Thyroid gland (tissue), 4 donors: ENCODE measurements around the gene HSPA1A. TPM values are rescaled to one million over a fixed set of nuclear protein-coding genes. Genes with fewer than 3 reads are reported as not detected.
"Not testable (repeated sequence)": the region's sequence is repeated elsewhere in the genome, so short reads cannot be mapped to it uniquely, and the experiment has no call there.

Experiments
- DNase-seq, 2 donors: peaks; one replicate each; pipeline ENCODE4 v3.0.0-alpha.2; 2019
- H3K27ac ChIP-seq, 3 donors: fragments of 200-600 bp; sonication (generic); 1 replicate in 2 of 3; 2 replicates in 1 of 3; pipeline ENCODE4 v1.5.1; 2016 to 2019; ENCODE audit warnings: mild to moderate bottlenecking in 1 of 3, moderate library complexity in 1 of 3
- H3K27me3 ChIP-seq: fragments of 200-600 bp; sonication (generic); one replicate; pipeline ENCODE4 v1.5.1; 2019
- H3K36me3 ChIP-seq, 2 donors: fragments of 200-600 bp; sonication (generic); one replicate each; pipeline ENCODE4 v1.5.1; 2016 to 2019
- H3K4me1 ChIP-seq, 2 donors: fragments of 200-600 bp; sonication (generic); one replicate each; pipeline ENCODE4 v1.5.1; 2017 to 2019
- H3K4me3 ChIP-seq, 3 donors: fragments of 200-600 bp; sonication (generic); replicated peaks in 1 of 3; 1 replicate in 2 of 3; 2 replicates in 1 of 3; pipeline ENCODE4 v1.5.1; 2016; ENCODE audit warnings: mild to moderate bottlenecking in 1 of 3
- H3K9me3 ChIP-seq: fragments of 200-600 bp; sonication (generic); one replicate; pipeline ENCODE4 v1.5.1; 2017
- POLR2A ChIP-seq, 2 donors: fragments of 450-650 bp; IDR thresholded peaks; one replicate each; pipeline ENCODE4 v1.6.1; 2017; ENCODE audit warnings: antibody characterized with exemption in 2 of 2, mild to moderate bottlenecking in 2 of 2, moderate library complexity in 1 of 2
- WGBS, 2 donors: methylation state at CpG; one replicate each; pipeline ENCODE4 v1.1.5; 2017; 5-methylcytosine and 5-hydroxymethylcytosine counted together
- intact Hi-C: fragments of 100-400 bp; cut with DNase I; formaldehyde crosslinking; loops from one replicate; pipeline ENCODE4 v1.15.1; 2023
- total RNA-seq, 4 donors: library from RNA; depleted of rRNA; stranded (reverse); fragments of >200 nt; gene quantifications; one replicate each; pipeline ENCODE4 v1.2.3, GENCODE V29; 2016
- TF ChIP-seq, protein P1 (sequence below), 6 experiments: fragments of 200-600 bp in 3 of 6; fragments of 450-650 bp in 3 of 6; sonication (generic) in 3 of 6; IDR thresholded peaks; one replicate each; pipeline ENCODE4 v1.5.1; 2016 to 2019; ENCODE audit warnings: antibody characterized with exemption in 6 of 6, mild to moderate bottlenecking in 2 of 6, inconsistent platforms in 1 of 6, moderate library complexity in 1 of 6

The HSPA1A gene
- total RNA-seq, 4 donors from 2014 or later: 148 to 320 (median 190) TPM

DNA sequence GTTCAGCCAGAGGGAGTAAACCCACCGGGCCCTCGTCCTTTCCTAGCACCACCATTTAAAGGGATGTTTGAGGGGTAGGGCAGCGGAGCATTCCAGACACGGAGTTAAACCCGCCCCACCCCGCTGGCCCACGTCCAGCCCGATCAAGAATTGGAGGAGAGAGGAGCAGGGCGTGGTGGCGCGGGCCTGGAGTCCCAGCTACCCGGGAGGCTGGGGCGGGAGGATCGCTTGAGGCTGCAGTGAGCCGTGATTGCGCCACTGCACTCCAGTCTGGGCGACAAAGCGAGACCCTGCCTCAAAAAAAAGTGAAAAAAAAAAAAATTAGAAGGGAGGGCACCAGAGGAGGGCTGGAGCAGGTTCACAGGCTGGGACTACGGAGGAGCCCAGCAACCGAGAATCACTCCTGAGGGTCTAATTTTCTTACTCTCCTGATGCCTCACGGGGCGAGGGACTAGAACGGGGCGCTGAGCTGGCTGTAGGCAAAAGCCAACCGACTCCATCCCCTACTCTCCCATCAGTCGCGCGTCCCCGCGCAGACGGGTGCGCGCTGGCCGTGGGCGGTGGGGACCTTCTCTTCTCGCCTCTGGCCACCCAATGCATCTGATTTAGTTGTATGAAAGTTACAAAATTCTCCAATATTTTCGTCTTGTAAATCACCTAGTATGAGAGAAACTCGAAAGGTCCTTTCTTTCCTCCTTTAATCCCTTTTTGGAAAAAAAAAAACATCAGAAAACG, 6.1 kb downstream of the HSPA1A start:
- 7% methylated on average over 39 of the region's 39 CpGs for WGBS, 2 donors
- no peaks in the 10 kb centered on the region for H3K27me3 ChIP-seq
- peaks cover 56 to 76% of the 10 kb centered on the region in 2 donors for H3K4me1 ChIP-seq
- TF ChIP-seq POLR2A (IDR thresholded peaks at IDR 0.05): no peak
- TF ChIP-seq, protein P1, sequence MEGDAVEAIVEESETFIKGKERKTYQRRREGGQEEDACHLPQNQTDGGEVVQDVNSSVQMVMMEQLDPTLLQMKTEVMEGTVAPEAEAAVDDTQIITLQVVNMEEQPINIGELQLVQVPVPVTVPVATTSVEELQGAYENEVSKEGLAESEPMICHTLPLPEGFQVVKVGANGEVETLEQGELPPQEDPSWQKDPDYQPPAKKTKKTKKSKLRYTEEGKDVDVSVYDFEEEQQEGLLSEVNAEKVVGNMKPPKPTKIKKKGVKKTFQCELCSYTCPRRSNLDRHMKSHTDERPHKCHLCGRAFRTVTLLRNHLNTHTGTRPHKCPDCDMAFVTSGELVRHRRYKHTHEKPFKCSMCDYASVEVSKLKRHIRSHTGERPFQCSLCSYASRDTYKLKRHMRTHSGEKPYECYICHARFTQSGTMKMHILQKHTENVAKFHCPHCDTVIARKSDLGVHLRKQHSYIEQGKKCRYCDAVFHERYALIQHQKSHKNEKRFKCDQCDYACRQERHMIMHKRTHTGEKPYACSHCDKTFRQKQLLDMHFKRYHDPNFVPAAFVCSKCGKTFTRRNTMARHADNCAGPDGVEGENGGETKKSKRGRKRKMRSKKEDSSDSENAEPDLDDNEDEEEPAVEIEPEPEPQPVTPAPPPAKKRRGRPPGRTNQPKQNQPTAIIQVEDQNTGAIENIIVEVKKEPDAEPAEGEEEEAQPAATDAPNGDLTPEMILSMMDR (IDR thresholded peaks at IDR 0.05): peak in 1 of 6 experiments; percentile 3
- no peaks in the 10 kb centered on the region for H3K36me3 ChIP-seq
- DNase-seq: peak; percentile 65 to 69
- H3K27ac ChIP-seq: peak overlapping the region; percentile 99 to 100 (median 99)
- peak overlapping the region in 2 of 3 donors; percentile 30 to 33 for H3K4me3 ChIP-seq
- no peaks in the 10 kb centered on the region for H3K9me3 ChIP-seq
- intact Hi-C loops: no loop called here

DNA sequence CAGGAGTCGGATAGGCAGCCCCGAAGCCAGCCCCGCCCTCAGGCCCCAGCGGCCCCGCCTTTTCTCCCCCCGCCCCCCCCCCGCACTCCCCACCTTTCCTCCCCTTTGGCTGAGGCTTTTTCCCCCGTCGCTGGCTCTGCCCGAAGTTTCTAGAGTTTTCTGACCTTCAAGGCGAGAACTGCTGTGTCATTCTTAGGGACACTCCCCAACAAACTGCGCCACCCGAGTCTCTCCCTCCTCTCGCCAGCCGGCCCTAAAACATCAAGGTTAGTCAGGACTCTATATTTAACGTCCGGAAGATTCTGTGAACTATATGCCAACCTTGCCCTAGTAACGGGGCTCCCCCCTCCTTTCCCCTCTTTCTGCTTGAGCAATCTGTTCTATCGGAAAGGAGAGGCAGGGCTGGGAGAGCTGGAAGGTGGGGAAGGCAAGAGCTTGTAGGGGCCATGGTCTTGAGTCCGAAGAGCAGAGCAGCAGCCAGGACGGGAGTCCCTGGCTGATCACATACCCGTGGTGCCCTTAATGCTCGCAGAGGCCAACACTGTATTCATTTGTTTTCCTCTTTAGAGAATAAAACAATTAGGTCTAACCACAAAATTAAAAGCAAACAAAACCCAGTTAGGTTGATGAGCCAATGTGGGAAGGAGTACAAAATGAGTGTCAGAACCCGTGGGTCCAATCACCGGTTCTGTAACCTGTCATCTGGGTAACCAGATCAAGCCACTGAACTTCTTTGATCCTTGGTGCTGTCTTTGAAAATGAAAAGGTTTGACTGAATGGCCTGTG, 6.9 kb downstream of the HSPA1A start:
- TF ChIP-seq, protein P1 (IDR thresholded peaks at IDR 0.05): no peak
- TF ChIP-seq POLR2A (IDR thresholded peaks at IDR 0.05): peak; percentile 47 to 91
- 2% methylated on average over 24 to 25 of the region's 25 CpGs for WGBS, 2 donors
- Histone ChIP-seq H3K9me3 (no peaks in the 10 kb centered on the region), H3K27ac (peak overlapping the region; percentile 99 to 100 (median 99)), H3K4me1 (peaks cover 59 to 78% of the 10 kb centered on the region in 2 donors), H3K27me3 (no peaks in the 10 kb centered on the region), H3K36me3 (no peaks in the 10 kb centered on the region), H3K4me3 (peak overlapping the region in 2 of 3 donors; percentile 33 to 36)
- intact Hi-C loops: no loop called here
- peak; percentile 89 to 90 for DNase-seq

DNA sequence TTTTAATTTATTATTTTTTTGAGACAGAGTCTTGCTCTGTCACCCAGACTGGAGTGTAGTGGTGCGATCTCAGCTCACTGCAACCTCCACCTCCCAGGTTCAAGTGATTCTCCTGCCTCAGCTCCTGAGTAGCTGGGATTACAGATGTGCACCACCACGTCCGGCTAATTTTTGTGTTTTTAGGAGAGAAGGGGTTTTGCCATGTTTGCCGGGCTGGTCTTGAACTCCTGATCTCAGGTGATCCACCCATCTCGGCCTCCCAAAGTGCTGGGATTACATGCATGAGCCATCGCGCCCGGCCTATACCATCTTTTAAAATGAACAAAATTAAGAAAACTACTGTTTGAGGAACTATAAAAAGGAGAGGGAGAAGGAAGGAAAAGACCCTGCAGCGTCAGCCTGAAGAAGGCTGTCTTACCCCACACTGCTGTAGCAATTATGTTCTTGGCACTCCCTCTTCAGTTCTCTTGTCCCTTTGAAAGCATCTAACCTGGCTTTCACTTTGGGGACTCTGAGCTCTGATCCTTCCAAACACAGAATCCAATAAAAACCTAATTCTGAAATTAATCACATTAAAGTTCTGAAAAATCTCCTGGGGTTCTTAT, 8.4 kb downstream of the HSPA1A start:
- Histone ChIP-seq H3K4me1 (peaks cover 59 to 69% of the 10 kb centered on the region in 2 donors), H3K27ac (peak overlapping the region; percentile 99 to 100 (median 99))
- H3K9me3 ChIP-seq, H3K36me3 ChIP-seq, DNase-seq, intact Hi-C loops, H3K27me3 ChIP-seq, H3K4me3 ChIP-seq: not testable (repeated sequence)
- 86 to 87% methylated on average over 9 of the region's 9 CpGs for WGBS, 2 donors

DNA sequence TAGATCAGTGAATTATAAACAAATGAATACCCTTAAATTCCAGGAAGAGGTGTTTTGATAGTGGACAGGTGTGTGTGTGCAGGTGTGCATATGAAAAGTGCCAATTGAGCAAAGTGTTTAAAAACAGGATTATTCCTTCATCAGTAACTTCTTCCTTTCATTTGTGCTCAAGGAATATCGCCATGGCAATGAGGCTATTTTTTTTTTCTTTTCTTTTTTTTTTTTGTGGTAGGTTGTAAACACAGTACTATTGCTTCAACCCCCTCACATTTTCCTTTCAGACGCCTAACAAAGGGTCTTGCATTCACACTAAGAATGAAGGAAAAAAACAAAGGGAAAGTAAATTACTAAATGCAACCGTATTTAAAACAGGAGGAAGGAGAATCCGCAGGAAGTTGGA, 10.2 kb downstream of the HSPA1A start:
- TF ChIP-seq, protein P1 (IDR thresholded peaks at IDR 0.05): no peak
- no peak for TF ChIP-seq POLR2A (IDR thresholded peaks at IDR 0.05)
- DNase-seq: no peak
- no peaks in the 10 kb centered on the region for H3K9me3 ChIP-seq
- peak overlapping the region; percentile 99 to 100 (median 99) for H3K27ac ChIP-seq
- intact Hi-C loops: no loop called here
- no peaks in the 10 kb centered on the region for H3K27me3 ChIP-seq
- H3K4me1 ChIP-seq: peaks cover 50 to 51% of the 10 kb centered on the region in 2 donors
- H3K4me3 ChIP-seq: no peak overlapping the region
- WGBS, 2 donors: 61 to 63% methylated on average over 4 of the region's 4 CpGs
- no peaks in the 10 kb centered on the region for H3K36me3 ChIP-seq

DNA sequence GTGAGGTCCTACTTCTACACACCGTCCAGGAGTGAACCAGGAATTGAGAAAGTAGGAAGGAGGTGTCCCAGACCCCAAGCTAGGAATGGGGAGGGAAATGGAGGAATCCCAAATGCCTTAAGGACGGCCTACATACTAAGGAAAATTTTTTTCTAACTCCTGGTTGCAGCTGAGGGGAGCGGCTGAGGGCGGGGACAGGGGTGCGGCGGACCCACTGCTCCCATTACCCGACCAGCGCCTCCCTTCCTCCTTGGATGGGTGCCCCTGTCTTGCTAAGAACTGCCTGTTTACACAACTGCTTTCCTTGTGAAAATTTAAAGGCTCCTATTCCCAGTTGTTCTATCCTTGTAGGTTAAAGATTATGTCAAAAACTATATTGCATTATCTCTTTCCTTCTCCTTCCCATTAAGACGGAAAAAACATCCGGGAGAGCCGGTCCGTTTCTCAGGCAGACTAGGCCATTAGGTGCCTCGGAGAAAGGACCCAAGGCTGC, 11.5 kb downstream of the HSPA1A start:
- H3K27ac ChIP-seq: peak overlapping the region; percentile 99 to 100 (median 99)
- TF ChIP-seq, protein P1 (IDR thresholded peaks at IDR 0.05): no peak
- peak; percentile 72 to 85 for TF ChIP-seq POLR2A (IDR thresholded peaks at IDR 0.05)
- peak; percentile 93 to 94 for DNase-seq
- no peaks in the 10 kb centered on the region for H3K36me3 ChIP-seq
- peaks cover 50 to 55% of the 10 kb centered on the region in 2 donors for H3K4me1 ChIP-seq
- no peaks in the 10 kb centered on the region for H3K27me3 ChIP-seq
- no peaks in the 10 kb centered on the region for H3K9me3 ChIP-seq
- 0 to 5% methylated on average over 13 of the region's 13 CpGs for WGBS, 2 donors
- H3K4me3 ChIP-seq: peak overlapping the region in 2 of 3 donors; percentile 7 to 36
- intact Hi-C loops: no loop called here
